ENCODE data around the gene SUGP1.
A peak's percentile ranks its signal among the peaks of the same experiment; 100 is the strongest.

Gene SUGP1

DNA sequence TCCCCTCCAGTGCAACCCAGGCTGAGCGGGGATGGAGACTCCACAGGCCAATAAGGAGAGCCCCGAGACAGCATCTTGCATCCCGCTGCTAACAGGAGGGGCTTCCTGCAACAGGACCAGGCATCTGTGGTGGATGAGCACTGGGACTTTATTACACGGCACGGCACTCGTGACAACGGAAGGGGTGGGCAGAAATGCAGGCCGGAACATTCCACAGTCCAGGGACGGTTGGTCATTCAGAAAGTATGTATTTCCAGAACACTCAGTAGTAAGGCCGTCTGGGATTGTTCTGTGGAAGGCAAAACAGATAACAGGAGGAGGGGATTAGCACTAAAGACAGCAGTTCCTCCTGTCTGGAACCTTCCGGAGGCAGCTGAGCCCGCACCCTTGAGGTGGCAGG, 43.9 kb downstream of the SUGP1 start:
- H3K9me3 ChIP-seq (ENCODE audit: insufficient read depth, low read depth, low read length), result peaks cover 5% of the 10 kb centered on the region
- no peaks in the 10 kb centered on the region for H3K27me3 ChIP-seq (ENCODE audit: insufficient read depth, low read length)
- no peak overlapping the region for H2BK5ac ChIP-seq (ENCODE audit: low read depth, low read length, poor library complexity)
- peaks cover 2% of the 10 kb centered on the region for H3K79me2 ChIP-seq (ENCODE audit: control insufficient read depth, insufficient read depth, low read length, poor library complexity)
- no peak overlapping the region for H3K18ac ChIP-seq (ENCODE audit: low read length)
- peak overlapping the region; percentile 86 for H3K27ac ChIP-seq (ENCODE audit: low read depth, low read length)
- no peak overlapping the region for H3K23ac ChIP-seq (ENCODE audit: low read length)
- H2BK12ac ChIP-seq (ENCODE audit: low read length), result no peak overlapping the region
- no peak overlapping the region for H2AFZ ChIP-seq (ENCODE audit: insufficient read depth, low read length, poor library complexity)
- H4K8ac ChIP-seq (ENCODE audit: low read depth, low read length), result no peak overlapping the region
- H4K91ac ChIP-seq (ENCODE audit: low read depth, low read length), result peak overlapping the region; percentile 36
- DNase-seq, result peak in 1 of 2 donors; percentile 20
- H3K4ac ChIP-seq (ENCODE audit: low read depth, low read length), result no peak overlapping the region
- H3K4me2 ChIP-seq (ENCODE audit: low read length), result no peak overlapping the region
- H4K12ac ChIP-seq (ENCODE audit: low read depth, low read length), result no peak overlapping the region
- H3K4me3 ChIP-seq (ENCODE audit: low read depth, low read length), result no peak overlapping the region
- peaks cover 2% of the 10 kb centered on the region for H3K79me1 ChIP-seq (ENCODE audit: low read length)
- peaks cover 6 to 12% of the 10 kb centered on the region in 2 experiments for H3K4me1 ChIP-seq (ENCODE audit: control insufficient read depth in 1 of 2, insufficient read depth in 2 of 2, low read length in 2 of 2)
- no CpG with 5 or more reads among the region's 12 CpGs for WGBS (ENCODE audit: extremely low coverage, insufficient coverage, insufficient read length)
- H3K9ac ChIP-seq (ENCODE audit: low read length), result no peak overlapping the region
- no peak overlapping the region for H2AK5ac ChIP-seq (ENCODE audit: low read length)
- peaks cover 63 to 67% of the 10 kb centered on the region in 2 experiments for H3K36me3 ChIP-seq (ENCODE audit: control insufficient read depth in 1 of 2, insufficient read depth in 2 of 2, low read length in 2 of 2)
- no peak overlapping the region for H3K14ac ChIP-seq (ENCODE audit: low read length)
- H2BK120ac ChIP-seq (ENCODE audit: insufficient read depth, low read length, poor library complexity), result no peak overlapping the region

DNA sequence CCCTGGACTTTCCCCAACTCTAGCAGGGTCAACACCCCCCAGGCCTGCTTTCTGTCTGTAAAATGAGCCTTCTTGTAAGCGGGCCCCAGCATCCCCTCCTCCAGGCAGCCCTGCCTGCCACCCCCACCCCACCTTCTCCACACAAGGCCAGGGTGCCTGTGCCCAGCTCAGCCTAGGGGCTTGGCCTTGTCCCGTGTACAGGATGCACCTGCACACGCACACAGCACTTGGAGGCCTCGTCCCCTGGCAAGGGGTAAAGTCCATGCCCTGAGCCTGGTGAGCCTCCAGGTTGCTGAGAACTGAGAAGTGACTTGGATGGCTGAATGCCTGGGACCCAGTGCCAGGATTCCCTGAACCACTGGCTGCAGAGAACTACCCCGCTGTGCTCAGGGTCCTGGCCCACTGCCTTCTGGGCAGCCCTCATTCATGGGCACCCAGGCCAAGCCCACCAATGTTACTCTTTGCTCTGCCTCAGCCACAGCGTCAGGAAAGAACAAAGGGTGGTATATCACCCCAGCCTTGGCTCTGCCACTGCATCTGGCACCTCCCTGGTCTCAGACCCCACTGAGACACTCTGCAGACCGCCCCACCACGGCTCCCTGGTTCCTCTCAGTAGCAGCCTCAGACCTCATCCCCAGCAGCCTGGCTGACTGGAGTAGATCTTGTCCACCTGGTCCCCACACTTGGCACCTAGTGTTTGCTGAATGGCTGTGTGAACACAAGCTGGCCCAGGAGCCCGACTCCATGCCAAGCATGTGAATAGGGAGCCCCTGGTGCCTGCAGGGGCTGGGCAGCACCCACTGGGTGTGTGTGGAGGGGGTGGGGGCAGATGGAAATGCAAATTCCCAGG, 45.4 kb downstream of the SUGP1 start:
- no peak overlapping the region for H3K4me3 ChIP-seq (ENCODE audit: low read depth, low read length)
- no peak overlapping the region for H3K14ac ChIP-seq (ENCODE audit: low read length)
- H3K4me2 ChIP-seq (ENCODE audit: low read length), result no peak overlapping the region
- peaks cover 6 to 12% of the 10 kb centered on the region in 2 experiments for H3K4me1 ChIP-seq (ENCODE audit: control insufficient read depth in 1 of 2, insufficient read depth in 2 of 2, low read length in 2 of 2)
- peaks cover 2% of the 10 kb centered on the region for H3K79me1 ChIP-seq (ENCODE audit: low read length)
- H2BK120ac ChIP-seq (ENCODE audit: insufficient read depth, low read length, poor library complexity), result no peak overlapping the region
- no peak overlapping the region for H2BK12ac ChIP-seq (ENCODE audit: low read length)
- no peaks in the 10 kb centered on the region for H3K27me3 ChIP-seq (ENCODE audit: insufficient read depth, low read length)
- no peak overlapping the region for H3K9ac ChIP-seq (ENCODE audit: low read length)
- peaks cover 5% of the 10 kb centered on the region for H3K9me3 ChIP-seq (ENCODE audit: insufficient read depth, low read depth, low read length)
- no peak overlapping the region for H3K27ac ChIP-seq (ENCODE audit: low read depth, low read length)
- H3K18ac ChIP-seq (ENCODE audit: low read length), result no peak overlapping the region
- H4K12ac ChIP-seq (ENCODE audit: low read depth, low read length), result no peak overlapping the region
- no peak overlapping the region for H3K23ac ChIP-seq (ENCODE audit: low read length)
- H3K36me3 ChIP-seq (ENCODE audit: control insufficient read depth in 1 of 2, insufficient read depth in 2 of 2, low read length in 2 of 2), result peaks cover 48 to 52% of the 10 kb centered on the region in 2 experiments
- no peak overlapping the region for H2AK5ac ChIP-seq (ENCODE audit: low read length)
- no peak overlapping the region for H2AFZ ChIP-seq (ENCODE audit: insufficient read depth, low read length, poor library complexity)
- H4K91ac ChIP-seq (ENCODE audit: low read depth, low read length), result no peak overlapping the region
- no CpG with 5 or more reads among the region's 9 CpGs for WGBS (ENCODE audit: extremely low coverage, insufficient coverage, insufficient read length)
- no peak overlapping the region for H3K4ac ChIP-seq (ENCODE audit: low read depth, low read length)
- DNase-seq, result no peak
- H3K79me2 ChIP-seq (ENCODE audit: control insufficient read depth, insufficient read depth, low read length, poor library complexity), result peaks cover 2% of the 10 kb centered on the region
- H2BK5ac ChIP-seq (ENCODE audit: low read depth, low read length, poor library complexity), result no peak overlapping the region
- H4K8ac ChIP-seq (ENCODE audit: low read depth, low read length), result no peak overlapping the region

DNA sequence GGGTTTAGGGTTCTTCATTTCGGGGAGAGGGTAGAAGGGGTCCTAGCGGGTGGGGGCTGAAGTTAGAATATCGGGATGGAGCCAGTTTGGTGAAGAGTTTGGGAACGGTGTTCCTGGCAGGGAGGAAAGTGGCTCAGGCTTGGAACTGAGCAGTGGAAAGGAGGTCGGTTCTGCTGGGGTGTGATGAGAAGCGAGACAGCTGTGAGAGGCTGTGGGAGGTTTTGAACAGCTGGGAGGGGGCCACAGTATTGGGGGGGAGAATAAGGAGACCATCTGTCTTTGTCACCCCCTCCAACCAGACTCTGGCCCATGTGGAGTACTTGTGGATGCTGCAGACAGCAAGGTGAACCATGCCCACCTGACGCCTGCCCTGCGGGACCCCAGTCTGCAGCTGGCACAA, 46.2 kb downstream of the SUGP1 start:
- Histone ChIP-seq H3K4me1 (ENCODE audit: control insufficient read depth in 1 of 2, insufficient read depth in 2 of 2, low read length in 2 of 2) (peaks cover 6 to 12% of the 10 kb centered on the region in 2 experiments), H4K12ac (ENCODE audit: low read depth, low read length) (no peak overlapping the region), H3K4me2 (ENCODE audit: low read length) (no peak overlapping the region), H3K27ac (ENCODE audit: low read depth, low read length) (no peak overlapping the region), H3K4me3 (ENCODE audit: low read depth, low read length) (no peak overlapping the region), H3K9me3 (ENCODE audit: insufficient read depth, low read depth, low read length) (peaks cover 5% of the 10 kb centered on the region), H2BK5ac (ENCODE audit: low read depth, low read length, poor library complexity) (no peak overlapping the region), H3K79me1 (ENCODE audit: low read length) (peaks cover 2% of the 10 kb centered on the region), H2BK12ac (ENCODE audit: low read length) (no peak overlapping the region), H3K9ac (ENCODE audit: low read length) (no peak overlapping the region), H3K14ac (ENCODE audit: low read length) (no peak overlapping the region), H3K27me3 (ENCODE audit: insufficient read depth, low read length) (no peaks in the 10 kb centered on the region), H3K36me3 (ENCODE audit: control insufficient read depth in 1 of 2, insufficient read depth in 2 of 2, low read length in 2 of 2) (peaks cover 41 to 44% of the 10 kb centered on the region in 2 experiments), H4K91ac (ENCODE audit: low read depth, low read length) (no peak overlapping the region), H3K4ac (ENCODE audit: low read depth, low read length) (no peak overlapping the region), H2AFZ (ENCODE audit: insufficient read depth, low read length, poor library complexity) (no peak overlapping the region), H4K8ac (ENCODE audit: low read depth, low read length) (no peak overlapping the region), H3K23ac (ENCODE audit: low read length) (no peak overlapping the region), H3K79me2 (ENCODE audit: control insufficient read depth, insufficient read depth, low read length, poor library complexity) (peaks cover 2% of the 10 kb centered on the region), H2AK5ac (ENCODE audit: low read length) (no peak overlapping the region), H3K18ac (ENCODE audit: low read length) (no peak overlapping the region), H2BK120ac (ENCODE audit: insufficient read depth, low read length, poor library complexity) (no peak overlapping the region)
- DNase-seq, result no peak
- WGBS (ENCODE audit: extremely low coverage, insufficient coverage, insufficient read length), result no CpG with 5 or more reads among the region's 8 CpGs

DNA sequence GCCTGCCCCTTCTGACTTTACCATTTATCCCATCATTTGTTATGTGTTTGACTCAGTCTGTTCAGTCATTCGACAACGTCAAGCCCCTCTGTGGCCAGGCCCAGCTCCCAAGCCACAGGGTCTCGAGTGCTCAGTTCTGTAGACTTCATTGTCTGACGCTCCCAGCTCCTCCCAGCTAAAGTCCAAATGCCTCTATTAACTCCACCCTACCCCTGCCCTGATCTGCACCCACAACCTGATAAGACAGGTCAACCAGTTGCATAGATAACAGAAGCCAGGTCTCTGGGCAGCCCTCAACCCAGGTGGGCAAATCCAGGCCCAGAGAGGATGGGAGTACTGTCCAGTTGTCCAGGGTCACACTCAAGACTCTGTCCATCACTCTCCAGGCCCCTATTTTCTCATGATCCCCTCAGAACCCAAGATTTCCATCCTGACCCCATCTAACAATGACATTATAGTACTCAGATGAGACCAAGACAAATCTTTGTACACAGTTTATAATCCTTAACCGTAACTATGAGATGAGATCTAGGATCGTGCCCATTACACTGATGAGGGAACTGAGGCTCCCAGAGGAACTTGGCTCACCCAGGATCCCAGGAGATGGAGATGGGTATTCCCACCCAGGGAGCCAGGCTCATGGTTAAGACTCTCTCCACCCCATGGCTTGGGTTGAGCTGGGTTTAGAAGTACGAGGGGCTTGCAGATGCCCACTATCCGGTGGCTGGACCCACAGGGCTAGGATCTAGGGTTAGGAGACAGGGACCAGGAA, 48.3 kb downstream of the SUGP1 start:
- no peak overlapping the region for H2BK12ac ChIP-seq (ENCODE audit: low read length)
- peak overlapping the region; percentile 58 for H4K8ac ChIP-seq (ENCODE audit: low read depth, low read length)
- no peak overlapping the region for H3K23ac ChIP-seq (ENCODE audit: low read length)
- peaks cover 21 to 26% of the 10 kb centered on the region in 2 experiments for H3K36me3 ChIP-seq (ENCODE audit: control insufficient read depth in 1 of 2, insufficient read depth in 2 of 2, low read length in 2 of 2)
- H3K9me3 ChIP-seq (ENCODE audit: insufficient read depth, low read depth, low read length), result peaks cover 5% of the 10 kb centered on the region
- DNase-seq, result no peak
- H3K14ac ChIP-seq (ENCODE audit: low read length), result no peak overlapping the region
- no peak overlapping the region for H3K9ac ChIP-seq (ENCODE audit: low read length)
- no peaks in the 10 kb centered on the region for H3K27me3 ChIP-seq (ENCODE audit: insufficient read depth, low read length)
- H4K91ac ChIP-seq (ENCODE audit: low read depth, low read length), result no peak overlapping the region
- no peak overlapping the region for H3K4me2 ChIP-seq (ENCODE audit: low read length)
- no peak overlapping the region for H4K12ac ChIP-seq (ENCODE audit: low read depth, low read length)
- H2BK120ac ChIP-seq (ENCODE audit: insufficient read depth, low read length, poor library complexity), result no peak overlapping the region
- H3K4me3 ChIP-seq (ENCODE audit: low read depth, low read length), result no peak overlapping the region
- no peak overlapping the region for H2BK5ac ChIP-seq (ENCODE audit: low read depth, low read length, poor library complexity)
- H3K4me1 ChIP-seq (ENCODE audit: control insufficient read depth in 1 of 2, insufficient read depth in 2 of 2, low read length in 2 of 2), result peaks cover 6 to 12% of the 10 kb centered on the region in 2 experiments
- H3K27ac ChIP-seq (ENCODE audit: low read depth, low read length), result no peak overlapping the region
- WGBS (ENCODE audit: extremely low coverage, insufficient coverage, insufficient read length), result no CpG with 5 or more reads among the region's 8 CpGs
- H2AFZ ChIP-seq (ENCODE audit: insufficient read depth, low read length, poor library complexity), result no peak overlapping the region
- no peak overlapping the region for H3K4ac ChIP-seq (ENCODE audit: low read depth, low read length)
- H3K79me2 ChIP-seq (ENCODE audit: control insufficient read depth, insufficient read depth, low read length, poor library complexity), result peaks cover 2% of the 10 kb centered on the region
- no peak overlapping the region for H2AK5ac ChIP-seq (ENCODE audit: low read length)
- no peak overlapping the region for H3K18ac ChIP-seq (ENCODE audit: low read length)
- peaks cover 2% of the 10 kb centered on the region for H3K79me1 ChIP-seq (ENCODE audit: low read length)

All from trophoblast cell (in vitro differentiated cells and primary cell).